DND-41 (cell line): ENCODE results near the gene PTDSS2.

Source experiments
- ATAC-seq: fragments of 200-7000 bp; cut with Tn5 transposase; 3 replicates; pipeline ENCODE4 v1.9.1; 2021; ENCODE audit warnings: low read depth; ENCODE audit not compliant: insufficient read depth
- DNase-seq: peaks from one replicate; pipeline ENCODE4 v3.0.0-alpha.2; 2020
- H2AFZ ChIP-seq: 2 replicates; pipeline ENCODE4 v1.6.0; 2012; ENCODE audit warnings: low read depth, low read length
- H3K27ac ChIP-seq: 2 replicates; pipeline ENCODE4 v1.5.1; 2012; ENCODE audit warnings: low read length, inconsistent platforms
- H3K27me3 ChIP-seq: fragments of 200-600 bp; sonication (generic); 2 replicates; pipeline ENCODE4 v1.6.0; 2012; ENCODE audit warnings: low read length, mild to moderate bottlenecking, inconsistent platforms; ENCODE audit not compliant: insufficient read depth, poor library complexity
- H3K36me3 ChIP-seq: 2 replicates; pipeline ENCODE4 v1.5.1; 2012; ENCODE audit warnings: low read length, inconsistent platforms; ENCODE audit not compliant: insufficient read depth
- H3K4me1 ChIP-seq: 2 replicates; pipeline ENCODE4 v1.5.1; 2012; ENCODE audit warnings: mild to moderate bottlenecking, low read length; ENCODE audit not compliant: insufficient read depth
- H3K4me2 ChIP-seq: 2 replicates; pipeline ENCODE4 v1.6.0; 2012; ENCODE audit warnings: mild to moderate bottlenecking, moderate library complexity, low read length, inconsistent platforms; ENCODE audit not compliant: insufficient read depth
- H3K4me3 ChIP-seq, 2 experiments: fragments of 200-600 bp in 1 of 2; shearing (Covaris generic) in 1 of 2; 2 replicates each; pipeline ENCODE4 v1.5.1; 2012 to 2016; ENCODE audit warnings: inconsistent platforms in 2 of 2, low read length in 2 of 2, mild to moderate bottlenecking in 2 of 2, low read depth in 1 of 2, moderate library complexity in 1 of 2
- H3K79me2 ChIP-seq: 2 replicates; pipeline ENCODE4 v1.6.0; 2012; ENCODE audit warnings: low read length, inconsistent platforms; ENCODE audit not compliant: insufficient read depth
- H3K9ac ChIP-seq: 2 replicates; pipeline ENCODE4 v1.6.0; 2012; ENCODE audit warnings: low read depth, mild to moderate bottlenecking, inconsistent platforms, low read length, moderate library complexity
- H3K9me3 ChIP-seq: 2 replicates; pipeline ENCODE4 v1.5.1; 2012; ENCODE audit warnings: low read length, moderate library complexity, mild to moderate bottlenecking, inconsistent platforms; ENCODE audit not compliant: insufficient read depth, severe bottlenecking
- H4K20me1 ChIP-seq: 2 replicates; pipeline ENCODE4 v1.6.0; 2012; ENCODE audit warnings: low read length; ENCODE audit not compliant: insufficient read depth
- CTCF ChIP-seq: IDR thresholded peaks from 2 replicates; pipeline ENCODE4 v1.5.1; 2012; ENCODE audit warnings: borderline replicate concordance, low read length, moderate library complexity, mild to moderate bottlenecking; ENCODE audit not compliant: poor library complexity, severe bottlenecking; ENCODE audit errors: extremely low read depth
- EZH2 ChIP-seq: IDR thresholded peaks from 3 replicates; pipeline ENCODE4 v1.6.1; 2012; ENCODE audit warnings: borderline replicate concordance, low read depth, mild to moderate bottlenecking, moderate library complexity, low read length, inconsistent platforms; ENCODE audit not compliant: severe bottlenecking

Gene PTDSS2

DNA sequence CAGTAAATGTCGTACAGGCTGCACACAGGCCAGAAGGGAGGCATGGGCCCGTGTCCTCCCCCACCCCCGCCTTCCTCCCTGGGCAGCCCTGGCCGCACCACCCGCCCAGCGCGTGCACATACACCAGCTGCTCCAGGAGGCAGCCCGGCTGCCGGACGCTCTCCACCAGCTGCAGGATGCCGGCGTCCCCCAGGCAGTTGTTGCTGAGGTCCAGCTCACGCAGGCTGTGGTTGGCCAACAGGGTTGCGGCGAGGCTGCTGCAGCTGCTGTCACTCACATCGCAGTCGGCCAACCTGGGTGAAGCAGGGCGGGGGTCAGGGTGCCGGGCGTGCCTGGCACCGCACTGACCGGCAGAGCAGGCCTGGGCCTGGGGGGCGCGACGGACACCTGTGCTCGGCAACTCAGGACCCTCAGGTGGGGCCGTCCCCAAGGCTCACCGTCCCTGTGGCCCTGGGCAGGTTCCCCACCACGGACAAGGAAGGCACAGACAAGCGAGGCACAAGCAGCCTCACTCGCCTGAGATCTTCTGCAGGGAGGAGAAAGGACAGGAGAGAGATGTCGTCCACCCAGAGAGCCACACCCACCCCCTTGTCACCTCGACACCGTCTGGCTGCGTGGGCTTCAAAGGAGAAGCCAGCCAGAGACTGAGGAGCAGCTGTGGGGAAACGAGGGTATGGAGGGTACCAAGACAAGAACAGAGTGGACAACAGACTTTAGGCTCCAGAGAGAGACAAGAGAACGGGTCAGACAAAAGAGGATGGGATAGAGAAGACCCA lies 44.9 kb downstream of the PTDSS2 start:
- DNase-seq (no peak), ATAC-seq (no peak)
- Histone ChIP-seq H3K9ac (no peak overlapping the region), H3K9me3 (no peaks in the 10 kb centered on the region), H3K79me2 (no peaks in the 10 kb centered on the region), H3K27ac (no peak overlapping the region), H3K4me2 (no peak overlapping the region), H3K4me3 (no peak overlapping the region), H3K27me3 (no peaks in the 10 kb centered on the region), H2AFZ (no peak overlapping the region), H3K36me3 (peaks cover 82% of the 10 kb centered on the region), H3K4me1 (no peaks in the 10 kb centered on the region), H4K20me1 (peaks cover 21% of the 10 kb centered on the region)
- no peak for TF ChIP-seq EZH2
- no peak for TF ChIP-seq CTCF

GRCh38 chr11:495537-495931 lies 45.5 kb downstream of the PTDSS2 start:
- H3K27ac ChIP-seq: no peak overlapping the region
- H3K9ac ChIP-seq: no peak overlapping the region
- no peak overlapping the region for H3K4me2 ChIP-seq
- TF ChIP-seq EZH2 (no peak), CTCF (no peak)
- peaks cover 26% of the 10 kb centered on the region for H4K20me1 ChIP-seq
- peaks cover 2% of the 10 kb centered on the region; the same call in 1 of the 2 replicates for H3K79me2 ChIP-seq
- H3K27me3 ChIP-seq: no peaks in the 10 kb centered on the region
- no peaks in the 10 kb centered on the region for H3K9me3 ChIP-seq
- no peaks in the 10 kb centered on the region for H3K4me1 ChIP-seq
- H3K36me3 ChIP-seq: peaks cover 82% of the 10 kb centered on the region
- H3K4me3 ChIP-seq: no peak overlapping the region
- no peak for ATAC-seq
- DNase-seq: no peak
- no peak overlapping the region for H2AFZ ChIP-seq

GRCh38 chr11:496834-497564 lies 46.9 kb downstream of the PTDSS2 start:
- no peaks in the 10 kb centered on the region for H3K9me3 ChIP-seq
- H3K79me2 ChIP-seq: peaks cover 11% of the 10 kb centered on the region
- TF ChIP-seq CTCF (no peak), EZH2 (no peak)
- peaks cover 36% of the 10 kb centered on the region for H4K20me1 ChIP-seq
- no peak for ATAC-seq
- no peak overlapping the region for H2AFZ ChIP-seq
- no peak for DNase-seq
- H3K4me2 ChIP-seq: no peak overlapping the region
- H3K4me3 ChIP-seq: no peak overlapping the region
- no peak overlapping the region for H3K9ac ChIP-seq
- peaks cover 87% of the 10 kb centered on the region for H3K36me3 ChIP-seq
- no peaks in the 10 kb centered on the region for H3K4me1 ChIP-seq
- no peak overlapping the region for H3K27ac ChIP-seq
- no peaks in the 10 kb centered on the region for H3K27me3 ChIP-seq
